Mesendoderm (in vitro differentiated cells): ENCODE measurements around the gene SDK2.

Experiments used
- DNase-seq: peaks from one replicate; pipeline ENCODE4 v3.0.0; 2013
- H2AK5ac ChIP-seq: 2 replicates; pipeline ENCODE4 v1.6.1; 2013; ENCODE audit warnings: low read length, inconsistent platforms
- H2BK120ac ChIP-seq: 2 replicates; pipeline ENCODE4 v1.6.1; 2013; ENCODE audit warnings: low read depth, mild to moderate bottlenecking, low read length, moderate library complexity, mixed read lengths
- H2BK15ac ChIP-seq: replicated peaks from 2 replicates; pipeline ENCODE4 v1.6.1; 2013; ENCODE audit warnings: low read depth, mild to moderate bottlenecking, moderate library complexity
- H2BK5ac ChIP-seq: 2 replicates; pipeline ENCODE4 v1.6.1; 2013; ENCODE audit warnings: low read length, inconsistent platforms
- H3K18ac ChIP-seq: 2 replicates; pipeline ENCODE4 v1.6.1; 2013; ENCODE audit warnings: mild to moderate bottlenecking, low read length, mixed read lengths
- H3K23ac ChIP-seq: one replicate; pipeline ENCODE4 v1.6.1; 2013; ENCODE audit warnings: low read length
- H3K27ac ChIP-seq: 2 replicates; pipeline ENCODE4 v1.5.1; 2013; ENCODE audit warnings: low read depth, mild to moderate bottlenecking, inconsistent platforms, low read length, moderate library complexity
- H3K27me3 ChIP-seq: 2 replicates; pipeline ENCODE4 v1.6.1; 2013; ENCODE audit warnings: low read length, control low read depth, mild to moderate bottlenecking, inconsistent platforms; ENCODE audit not compliant: insufficient read depth, poor library complexity
- H3K36me3 ChIP-seq: 2 replicates; pipeline ENCODE4 v1.6.1; 2013; ENCODE audit warnings: low read length, inconsistent platforms; ENCODE audit not compliant: control insufficient read depth, insufficient read depth
- H3K4ac ChIP-seq: one replicate; pipeline ENCODE4 v1.6.1; 2013; ENCODE audit warnings: low read depth, mild to moderate bottlenecking, low read length, moderate library complexity
- H3K4me1 ChIP-seq: 2 replicates; pipeline ENCODE4 v1.6.1; 2013; ENCODE audit warnings: low read depth, low read length, inconsistent platforms; ENCODE audit not compliant: control insufficient read depth
- H3K4me2 ChIP-seq: 2 replicates; pipeline ENCODE4 v1.6.1; 2013; ENCODE audit warnings: low read length
- H3K4me3 ChIP-seq: 2 replicates; pipeline ENCODE4 v1.5.1; 2013; ENCODE audit warnings: mild to moderate bottlenecking, low read length
- H3K56ac ChIP-seq: one replicate; pipeline ENCODE4 v1.6.1; 2013; ENCODE audit warnings: low read length
- H3K79me1 ChIP-seq: 2 replicates; pipeline ENCODE4 v1.6.1; 2013; ENCODE audit warnings: low read length, inconsistent platforms
- H3K79me2 ChIP-seq: 2 replicates; pipeline ENCODE4 v1.6.1; 2013; ENCODE audit warnings: mild to moderate bottlenecking, low read length; ENCODE audit not compliant: control insufficient read depth, insufficient read depth
- H3K9ac ChIP-seq: 2 replicates; pipeline ENCODE4 v1.6.1; 2013; ENCODE audit warnings: low read length, inconsistent platforms
- H4K5ac ChIP-seq: one replicate; pipeline ENCODE4 v1.6.1; 2013; ENCODE audit warnings: low read length
- H4K8ac ChIP-seq: one replicate; pipeline ENCODE4 v1.6.1; 2013; ENCODE audit warnings: low read depth, mild to moderate bottlenecking, control low read depth, low read length, moderate library complexity
- WGBS: extraction: QIAGEN DNeasy Blood & Tissue Kit; methylation state at CpG from one replicate; pipeline ENCODE4 v1.1.7; 2013; ENCODE audit warnings: low lambda C conversion rate, missing lambda C conversion rate; ENCODE audit not compliant: insufficient coverage; ENCODE audit errors: extremely low coverage; 5-methylcytosine and 5-hydroxymethylcytosine counted together

Gene SDK2

DNA sequence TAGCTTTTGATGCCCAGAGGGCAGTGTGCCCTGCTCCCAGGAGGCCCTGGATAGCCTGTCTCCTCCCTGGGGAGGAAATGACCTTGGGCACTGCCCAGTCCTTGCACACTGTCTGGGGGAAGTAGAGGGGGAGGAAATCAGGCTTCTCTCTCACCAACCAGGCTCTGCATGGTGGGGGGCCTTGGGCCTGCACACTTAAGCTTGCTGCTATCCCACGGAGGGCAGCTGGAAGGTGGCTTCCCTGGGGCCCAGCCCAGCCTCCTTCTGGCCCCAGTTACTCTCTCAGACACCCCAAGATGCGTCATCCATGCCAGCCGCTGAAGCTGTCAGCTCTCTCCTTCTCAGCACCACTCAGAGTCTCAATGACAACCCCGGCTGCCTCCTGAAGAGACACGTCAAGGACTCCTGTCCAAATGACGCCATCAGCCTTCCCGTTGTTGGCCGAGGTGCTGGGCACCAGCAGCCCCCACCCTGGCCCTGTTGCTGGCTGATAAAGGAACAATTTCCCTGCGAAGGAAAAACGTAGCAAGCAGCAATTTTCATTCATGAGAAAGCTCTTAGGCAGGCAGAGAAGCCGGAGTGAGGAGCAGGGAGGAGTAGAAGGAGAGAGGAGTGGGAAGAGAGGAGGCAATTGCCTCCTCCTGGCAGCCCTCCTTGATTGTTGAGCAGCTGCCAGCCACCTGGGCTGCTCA is 95.5 kb downstream of the SDK2 start:
- Histone ChIP-seq H2BK120ac (no peak overlapping the region), H3K27me3 (no peaks in the 10 kb centered on the region), H3K4me2 (no peak overlapping the region), H4K8ac (no peak overlapping the region), H3K18ac (no peak overlapping the region), H2BK5ac (no peak overlapping the region), H3K79me2 (no peaks in the 10 kb centered on the region), H2BK15ac (no peak overlapping the region), H3K27ac (no peak overlapping the region), H3K9ac (no peak overlapping the region), H3K4me3 (no peak overlapping the region), H3K56ac (no peak overlapping the region), H4K5ac (no peak overlapping the region), H3K79me1 (no peaks in the 10 kb centered on the region), H2AK5ac (no peak overlapping the region), H3K23ac (no peak overlapping the region), H3K4ac (no peak overlapping the region), H3K36me3 (no peaks in the 10 kb centered on the region), H3K4me1 (peaks cover 5% of the 10 kb centered on the region)
- WGBS: no CpG with 5 or more reads among the region's 11 CpGs
- DNase-seq: no peak

DNA sequence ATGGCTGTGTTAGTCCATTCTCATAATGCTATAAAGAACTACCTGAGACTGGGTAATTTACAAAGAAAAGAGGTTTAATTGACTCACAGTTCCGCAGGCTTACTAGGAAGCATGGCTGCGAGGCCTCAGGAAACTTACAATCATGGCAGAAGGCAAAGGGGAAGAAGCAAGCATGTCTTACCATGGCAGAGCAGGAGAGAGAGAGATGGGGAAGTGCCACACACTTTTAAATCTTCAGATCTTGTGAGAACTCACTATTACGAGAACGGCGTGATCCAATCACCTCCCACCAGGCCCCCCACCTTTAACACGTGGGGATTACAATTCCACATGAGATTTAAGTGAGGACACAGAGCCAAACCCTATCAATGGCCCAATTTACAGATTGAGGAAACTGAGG is 96.5 kb downstream of the SDK2 start:
- no peaks in the 10 kb centered on the region for H3K27me3 ChIP-seq
- H3K18ac ChIP-seq: no peak overlapping the region
- H2BK120ac ChIP-seq: no peak overlapping the region
- no peak overlapping the region for H3K4ac ChIP-seq
- H2BK15ac ChIP-seq: no peak overlapping the region
- peaks cover 5% of the 10 kb centered on the region for H3K4me1 ChIP-seq
- no peaks in the 10 kb centered on the region for H3K79me2 ChIP-seq
- H3K4me3 ChIP-seq: no peak overlapping the region
- H4K5ac ChIP-seq: no peak overlapping the region
- no peak overlapping the region for H3K56ac ChIP-seq
- H3K79me1 ChIP-seq: no peaks in the 10 kb centered on the region
- H2AK5ac ChIP-seq: no peak overlapping the region
- H3K36me3 ChIP-seq: no peaks in the 10 kb centered on the region
- no peak overlapping the region for H4K8ac ChIP-seq
- DNase-seq: no peak
- H3K23ac ChIP-seq: no peak overlapping the region
- no peak overlapping the region for H3K27ac ChIP-seq
- no CpG with 5 or more reads among the region's 6 CpGs for WGBS
- no peak overlapping the region for H3K4me2 ChIP-seq
- no peak overlapping the region for H3K9ac ChIP-seq
- no peak overlapping the region for H2BK5ac ChIP-seq

DNA sequence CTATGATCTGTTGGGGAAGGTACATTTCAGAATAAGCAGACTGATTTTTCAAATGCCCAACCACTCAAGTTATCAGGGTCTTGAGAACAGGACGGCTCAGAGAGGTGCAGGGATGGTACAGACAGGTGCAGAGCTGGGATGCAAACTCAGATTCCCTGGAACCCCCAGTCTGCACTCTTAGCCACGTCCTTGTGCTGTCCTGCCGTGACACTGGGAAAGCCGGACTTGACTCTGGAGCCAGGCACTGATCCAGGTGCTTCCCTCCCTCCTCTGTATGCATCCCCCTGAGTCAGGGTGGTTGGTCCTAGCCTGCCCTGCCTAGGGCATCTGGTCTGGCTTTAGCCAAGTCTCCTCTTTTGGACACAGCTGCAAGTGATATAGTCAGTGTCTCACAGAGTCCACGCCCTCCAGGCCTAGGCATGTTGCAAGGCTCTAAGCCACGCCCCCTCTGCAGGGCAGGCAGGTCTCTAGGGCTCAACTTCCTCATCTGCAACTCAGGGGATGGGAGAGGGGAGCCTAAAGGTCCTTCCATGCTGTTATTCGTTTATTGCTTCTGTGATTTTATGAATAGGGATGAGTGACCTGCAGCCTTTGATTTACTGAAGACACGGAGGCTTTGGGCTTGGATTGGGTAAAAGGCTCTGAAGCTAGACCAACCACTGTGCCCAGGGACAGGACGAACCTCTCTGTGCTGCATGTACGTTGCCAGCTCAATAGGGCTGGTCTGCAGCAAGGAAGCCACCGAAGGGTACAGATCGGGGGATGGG is 97.3 kb downstream of the SDK2 start:
- Histone ChIP-seq H3K4me3 (no peak overlapping the region), H2AK5ac (no peak overlapping the region), H3K4me1 (peaks cover 5% of the 10 kb centered on the region), H2BK5ac (no peak overlapping the region), H3K27me3 (no peaks in the 10 kb centered on the region), H3K18ac (no peak overlapping the region), H3K9ac (no peak overlapping the region), H3K56ac (no peak overlapping the region), H4K5ac (no peak overlapping the region), H3K27ac (no peak overlapping the region), H2BK120ac (no peak overlapping the region), H4K8ac (no peak overlapping the region), H3K36me3 (no peaks in the 10 kb centered on the region), H3K23ac (no peak overlapping the region), H2BK15ac (no peak overlapping the region), H3K79me1 (no peaks in the 10 kb centered on the region), H3K79me2 (no peaks in the 10 kb centered on the region), H3K4ac (no peak overlapping the region), H3K4me2 (no peak overlapping the region)
- WGBS: no CpG with 5 or more reads among the region's 12 CpGs
- peak; percentile 75 for DNase-seq

DNA sequence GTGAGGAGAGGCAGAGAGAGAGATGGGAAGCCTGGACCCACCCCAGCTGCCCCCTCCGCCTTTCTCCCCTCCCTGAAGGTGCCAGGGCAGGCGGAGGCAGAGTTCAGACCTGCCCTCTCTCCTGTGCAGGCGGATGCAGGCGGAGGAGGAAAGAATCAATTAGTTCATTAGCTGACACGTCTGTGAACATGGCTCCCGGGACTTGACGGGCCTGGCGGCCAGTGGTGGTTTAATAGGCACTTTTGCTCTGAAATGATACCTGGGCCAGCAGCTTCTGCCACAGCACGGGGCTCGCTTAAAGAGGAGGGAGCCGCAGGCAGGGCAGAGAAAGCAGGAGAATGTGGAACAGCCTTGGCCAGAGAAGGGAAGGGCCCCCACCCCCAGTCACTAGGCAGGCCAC is 98.1 kb downstream of the SDK2 start:
- Histone ChIP-seq H3K9ac (no peak overlapping the region), H2AK5ac (peak overlapping the region; percentile 74), H2BK5ac (no peak overlapping the region), H3K4me1 (peaks cover 5% of the 10 kb centered on the region), H3K18ac (no peak overlapping the region), H3K36me3 (no peaks in the 10 kb centered on the region), H3K79me1 (no peaks in the 10 kb centered on the region), H2BK15ac (no peak overlapping the region), H3K27ac (no peak overlapping the region), H3K4me2 (no peak overlapping the region), H3K23ac (no peak overlapping the region), H3K27me3 (no peaks in the 10 kb centered on the region), H3K79me2 (no peaks in the 10 kb centered on the region), H4K5ac (no peak overlapping the region), H3K56ac (no peak overlapping the region), H3K4me3 (no peak overlapping the region), H3K4ac (no peak overlapping the region), H4K8ac (no peak overlapping the region), H2BK120ac (no peak overlapping the region)
- no CpG with 5 or more reads among the region's 11 CpGs for WGBS
- DNase-seq: no peak

DNA sequence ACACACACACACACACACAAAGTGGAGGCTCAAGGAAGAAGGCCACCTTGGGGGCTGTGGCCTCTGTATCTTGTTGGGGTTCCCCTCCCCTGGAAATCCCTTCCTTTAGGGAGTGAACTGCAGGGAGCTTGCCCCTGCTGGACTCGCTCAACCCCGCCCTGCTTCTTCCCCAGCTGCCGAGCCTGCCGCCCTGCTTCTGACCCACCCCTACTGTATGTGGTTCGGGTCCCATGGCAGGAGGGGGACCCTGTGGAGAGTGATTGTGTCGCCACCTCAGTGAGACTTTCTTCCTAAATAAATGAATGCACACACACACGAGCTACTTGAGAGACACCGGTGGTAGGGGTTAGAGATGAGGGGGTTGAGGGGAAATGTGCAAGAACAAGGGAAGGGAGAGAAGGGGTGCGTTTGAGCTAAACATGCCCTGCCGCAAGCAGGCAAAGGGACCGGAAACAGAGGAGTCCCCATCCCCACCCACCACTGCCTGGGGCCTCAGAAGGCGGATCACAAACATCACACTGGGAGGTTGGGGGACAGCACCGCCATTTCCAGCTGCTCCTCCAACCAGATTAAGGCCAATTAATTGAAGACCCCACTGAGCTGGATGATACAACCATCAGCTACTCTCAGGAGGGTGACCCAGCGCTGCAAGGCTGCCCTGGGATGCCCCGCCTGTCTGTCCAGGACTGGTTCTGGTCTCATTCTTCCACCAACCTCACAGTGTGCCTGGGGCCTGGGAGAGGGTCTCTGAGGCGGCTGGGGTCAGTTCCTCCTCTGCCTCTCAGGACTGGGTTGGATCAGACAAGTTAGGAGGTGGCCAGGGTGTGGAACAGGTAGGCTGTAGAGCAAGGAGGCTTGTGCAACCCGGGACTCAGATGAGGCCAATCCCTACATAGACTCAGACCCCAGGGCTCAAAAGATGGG is 98.9 kb downstream of the SDK2 start:
- no peak overlapping the region for H3K4ac ChIP-seq
- H3K36me3 ChIP-seq: no peaks in the 10 kb centered on the region
- H3K4me3 ChIP-seq: no peak overlapping the region
- no peak overlapping the region for H3K18ac ChIP-seq
- WGBS: no CpG with 5 or more reads among the region's 17 CpGs
- no peaks in the 10 kb centered on the region for H3K27me3 ChIP-seq
- no peak overlapping the region for H3K4me2 ChIP-seq
- H2BK5ac ChIP-seq: no peak overlapping the region
- H3K27ac ChIP-seq: no peak overlapping the region
- H3K79me1 ChIP-seq: no peaks in the 10 kb centered on the region
- peaks cover 5% of the 10 kb centered on the region for H3K4me1 ChIP-seq
- no peak overlapping the region for H3K9ac ChIP-seq
- no peak overlapping the region for H3K23ac ChIP-seq
- H3K79me2 ChIP-seq: no peaks in the 10 kb centered on the region
- no peak for DNase-seq
- no peak overlapping the region for H4K5ac ChIP-seq
- no peak overlapping the region for H2AK5ac ChIP-seq
- no peak overlapping the region for H2BK15ac ChIP-seq
- peak overlapping the region; percentile 19 for H3K56ac ChIP-seq
- H2BK120ac ChIP-seq: no peak overlapping the region
- no peak overlapping the region for H4K8ac ChIP-seq
